Psoas muscle (tissue), 8 donors: Measurements from ENCODE around the gene ZAR1L. TPM values are rescaled to one million over a fixed set of nuclear protein-coding genes. Genes with fewer than 3 reads are reported as not detected.

ENCODE experiments used
- ATAC-seq, 4 donors: fragments of 200-7000 bp; cut with Tn5 transposase; one replicate each; pipeline ENCODE4 v1.9.1; 2020; ENCODE audit warnings: moderate library complexity in 3 of 4, mild to moderate bottlenecking in 2 of 4
- DNase-seq, 2 donors: peaks; one replicate each; pipeline ENCODE4 v3.0.0-alpha.2; 2020
- H3K27ac ChIP-seq: fragments of 200-600 bp; one replicate; pipeline ENCODE4 v1.8.0; 2022
- H3K27me3 ChIP-seq, 3 donors: fragments of 200-600 bp in 1 of 3; one replicate each; pipeline versions ENCODE4 v1.6.1 to v1.8.0; 2013 to 2022; ENCODE audit warnings: low read length in 2 of 3, mild to moderate bottlenecking in 2 of 3, moderate library complexity in 1 of 3; ENCODE audit not compliant: insufficient read depth in 3 of 3
- H3K36me3 ChIP-seq, 2 donors: fragments of 200-600 bp in 1 of 2; one replicate each; pipeline versions ENCODE4 v1.6.1 to v1.8.0; 2013 to 2022; ENCODE audit warnings: low read depth in 1 of 2, mild to moderate bottlenecking in 1 of 2, moderate library complexity in 1 of 2; ENCODE audit not compliant: insufficient read depth in 1 of 2
- H3K4me1 ChIP-seq: fragments of 200-600 bp; one replicate; pipeline ENCODE4 v1.8.0; 2022
- H3K4me3 ChIP-seq: fragments of 200-600 bp; one replicate; pipeline ENCODE4 v1.8.0; 2022; ENCODE audit warnings: mild to moderate bottlenecking
- H3K9me3 ChIP-seq: fragments of 200-600 bp; one replicate; pipeline ENCODE4 v1.8.0; 2022
- WGBS, 3 donors: extraction: QIAGEN DNeasy Blood & Tissue Kit; methylation state at CpG; one replicate each; pipeline versions ENCODE4 v1.1.6 to v1.1.7; 2013; 5-methylcytosine and 5-hydroxymethylcytosine counted together
- intact Hi-C, 2 donors: fragments of 100-400 bp; cut with DNase I; formaldehyde crosslinking; loops; one replicate each; pipeline versions ENCODE4 v1.11.0 to v1.14.2; 2022
- polyA plus RNA-seq, 3 donors: library from polyadenylated mRNA; stranded (reverse); fragments of 200-250 nt; gene quantifications; one replicate each; pipeline ENCODE4 v1.2.3, GENCODE V29; 2013
- total RNA-seq, 4 donors: library from RNA; stranded (reverse); fragmentation: NEBNext Ultra II Directional in 2 of 4; extraction: Animal tissue kit (Norgen Biotek cat#: 25700) in 2 of 4; gene quantifications; one replicate each; pipeline versions ENCODE4 v1.2.1 to v1.2.4, GENCODE V29; 2021 to 2023
- TF ChIP-seq, protein P1 (sequence below): fragments of 200-600 bp; IDR thresholded peaks from one replicate; pipeline ENCODE4 v1.8.0; 2022; ENCODE audit warnings: antibody characterized with exemption
- donor health status: healthy with polysubstance abuse.
- donor health status: DM: no; HTN: no; CAD: no; lungs with moderate emphysema.
- donor health status: Bipolar disorder and iron deficiency.
- donor health status: healthy.
- donor health status: DM: yes; HTN: yes; CAD: no.
- donor health status: DM: no; HTN: no; CAD: no.
- donor health status: DM: no; HTN: no; CAD: no.
- donor health status: DM: yes; HTN: yes; CAD: no.

The ZAR1L gene
- total and polyA plus RNA-seq, 7 donors: not detected

DNA sequence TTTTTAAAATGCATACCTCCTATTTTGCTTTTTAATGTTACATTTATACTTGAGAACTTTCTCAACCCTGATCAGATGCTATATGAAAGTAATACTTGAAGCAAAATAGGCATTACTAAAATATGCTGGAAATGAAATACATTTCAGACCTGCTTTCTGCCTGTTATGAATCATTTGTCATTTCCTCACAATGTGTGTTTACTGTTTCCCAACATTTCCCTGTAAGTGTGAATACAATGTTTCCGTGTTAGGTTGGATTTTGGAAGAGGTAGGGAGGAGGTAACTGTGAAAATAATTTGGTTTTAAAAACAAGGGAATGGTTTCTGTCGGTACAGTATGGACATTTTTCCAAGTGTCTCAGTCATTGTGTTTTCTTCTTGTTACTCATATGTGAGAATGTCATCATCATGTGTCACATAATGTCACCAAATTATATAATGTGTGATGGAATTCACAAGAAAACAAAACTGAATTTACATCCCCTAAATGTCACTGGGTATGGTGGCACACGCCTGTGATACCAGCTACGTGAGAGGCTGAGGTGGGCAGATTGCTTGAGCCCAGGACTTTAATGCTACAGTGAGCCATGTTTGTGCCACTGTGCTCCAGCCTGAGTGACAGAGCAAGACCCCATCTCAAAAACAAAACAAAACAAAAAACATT is 43.0 kb downstream of the ZAR1L start:
- no peak overlapping the region for H3K27ac ChIP-seq
- ATAC-seq: no peak
- DNase-seq: no peak
- peaks cover 16 to 84% of the 10 kb centered on the region in 2 donors for H3K36me3 ChIP-seq
- 73 to 84% (median 79%) methylated on average over 4 of the region's 4 CpGs for WGBS, 3 donors
- H3K4me3 ChIP-seq: no peak overlapping the region
- no peaks in the 10 kb centered on the region for H3K27me3 ChIP-seq
- no peaks in the 10 kb centered on the region for H3K4me1 ChIP-seq
- H3K9me3 ChIP-seq: no peaks in the 10 kb centered on the region
- TF ChIP-seq, protein P1, sequence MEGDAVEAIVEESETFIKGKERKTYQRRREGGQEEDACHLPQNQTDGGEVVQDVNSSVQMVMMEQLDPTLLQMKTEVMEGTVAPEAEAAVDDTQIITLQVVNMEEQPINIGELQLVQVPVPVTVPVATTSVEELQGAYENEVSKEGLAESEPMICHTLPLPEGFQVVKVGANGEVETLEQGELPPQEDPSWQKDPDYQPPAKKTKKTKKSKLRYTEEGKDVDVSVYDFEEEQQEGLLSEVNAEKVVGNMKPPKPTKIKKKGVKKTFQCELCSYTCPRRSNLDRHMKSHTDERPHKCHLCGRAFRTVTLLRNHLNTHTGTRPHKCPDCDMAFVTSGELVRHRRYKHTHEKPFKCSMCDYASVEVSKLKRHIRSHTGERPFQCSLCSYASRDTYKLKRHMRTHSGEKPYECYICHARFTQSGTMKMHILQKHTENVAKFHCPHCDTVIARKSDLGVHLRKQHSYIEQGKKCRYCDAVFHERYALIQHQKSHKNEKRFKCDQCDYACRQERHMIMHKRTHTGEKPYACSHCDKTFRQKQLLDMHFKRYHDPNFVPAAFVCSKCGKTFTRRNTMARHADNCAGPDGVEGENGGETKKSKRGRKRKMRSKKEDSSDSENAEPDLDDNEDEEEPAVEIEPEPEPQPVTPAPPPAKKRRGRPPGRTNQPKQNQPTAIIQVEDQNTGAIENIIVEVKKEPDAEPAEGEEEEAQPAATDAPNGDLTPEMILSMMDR: no peak
- intact Hi-C loops: no loop called here

- Histone ChIP-seq H3K27me3 (no peaks in the 10 kb centered on the region), H3K36me3 (peaks cover 16 to 89% of the 10 kb centered on the region in 2 donors), H3K4me3 (no peak overlapping the region), H3K27ac (no peak overlapping the region), H3K9me3 (no peaks in the 10 kb centered on the region), H3K4me1 (no peaks in the 10 kb centered on the region)
- TF ChIP-seq, protein P1: peak; percentile 41
- no peak for ATAC-seq
- intact Hi-C loops: no loop called here
- 85 to 88% (median 86%) methylated on average over 7 of the region's 7 CpGs for WGBS, 3 donors
- DNase-seq: no peak
Measured at GRCh38 chr13:32267836-32268439, 47.2 kb downstream of the ZAR1L start.

GRCh38 chr13:32266130-32266529 is 49.0 kb downstream of the ZAR1L start:
- intact Hi-C loops: no loop called here
- Histone ChIP-seq H3K27me3 (no peaks in the 10 kb centered on the region), H3K36me3 (peaks cover 14 to 88% of the 10 kb centered on the region in 2 donors), H3K4me1 (peaks cover 10% of the 10 kb centered on the region), H3K9me3 (no peaks in the 10 kb centered on the region), H3K4me3 (no peak overlapping the region), H3K27ac (no peak overlapping the region)
- TF ChIP-seq, protein P1: no peak
- ATAC-seq (no peak), DNase-seq (no peak)
- 85 to 96% (median 90%) methylated on average over 1 of the region's 1 CpG for WGBS, 3 donors

- DNase-seq (no peak), ATAC-seq (no peak)
- Histone ChIP-seq H3K9me3 (no peaks in the 10 kb centered on the region), H3K4me3 (no peak overlapping the region), H3K27me3 (no peaks in the 10 kb centered on the region), H3K4me1 (peaks cover 12% of the 10 kb centered on the region), H3K27ac (no peak overlapping the region), H3K36me3 (peaks cover 11 to 84% of the 10 kb centered on the region in 2 donors)
- intact Hi-C loops: no loop called here
- 56 to 67% (median 64%) methylated on average over 2 of the region's 2 CpGs for WGBS, 3 donors
- TF ChIP-seq, protein P1: no peak
Measured at GRCh38 chr13:32265726-32266125, 49.4 kb downstream of the ZAR1L start.
